B cell (primary cell): ENCODE results near the gene RPP14. TPM values are rescaled to one million over a fixed set of nuclear protein-coding genes. Genes with fewer than 3 reads are reported as not detected.

Source experiments
- ATAC-seq: fragments of 200-7000 bp; cut with Tn5 transposase; one replicate; pipeline ENCODE4 v1.10.0; 2021; ENCODE audit warnings: low read depth, mild to moderate bottlenecking, moderate number of reproducible peaks, moderate library complexity
- CTCF ChIA-PET: fragments of 350-600 bp; sonication (Branson Sonifier 250); formaldehyde crosslinking; loops from one replicate; lab custom pipeline; 2021; ENCODE audit warnings: antibody characterized with exemption, inconsistent platforms; lab: Charles Lee
- POLR2A ChIA-PET: fragments of 350-600 bp; sonication (Branson Sonifier 250); formaldehyde crosslinking; loops from one replicate; lab custom pipeline; 2021; ENCODE audit warnings: antibody characterized with exemption; lab: Charles Lee
- DNase-seq: peaks from one replicate; pipeline ENCODE4 v3.0.0; 2013
- H2AFZ ChIP-seq: 2 replicates; pipeline ENCODE4 v1.6.1; 2012; ENCODE audit warnings: mild to moderate bottlenecking, low read depth, low read length; ENCODE audit not compliant: insufficient read depth, poor library complexity, severe bottlenecking
- H3K27ac ChIP-seq, 2 donors: 1 replicate in 1 of 2; 2 replicates in 1 of 2; pipeline ENCODE4 v1.5.1; 2012 to 2013; ENCODE audit warnings: low read length in 2 of 2, mild to moderate bottlenecking in 2 of 2, moderate library complexity in 1 of 2
- H3K27me3 ChIP-seq, 4 experiments: fragments of 200-600 bp in 1 of 4; sonication (generic) in 1 of 4; replicated peaks in 1 of 4; 1 replicate in 2 of 4; 2 replicates in 2 of 4; pipeline versions ENCODE4 v1.6.1 to v1.7.0; 2013 to 2016; ENCODE audit warnings: low read length in 3 of 4, mild to moderate bottlenecking in 2 of 4, mixed read lengths in 1 of 4, moderate library complexity in 1 of 4; ENCODE audit not compliant: insufficient read depth in 4 of 4, control insufficient read depth in 3 of 4; ENCODE audit errors: control extremely low read depth in 1 of 4
- H3K36me3 ChIP-seq, 2 experiments: replicated peaks in 1 of 2; 1 replicate in 1 of 2; 2 replicates in 1 of 2; pipeline versions ENCODE4 v1.6.1 to v1.7.1; 2013; ENCODE audit warnings: low read length in 1 of 2; ENCODE audit not compliant: insufficient read depth in 2 of 2, control insufficient read depth in 1 of 2; ENCODE audit errors: control extremely low read depth in 1 of 2, extremely low read depth in 1 of 2
- H3K4me1 ChIP-seq, 2 donors: fragments of 200-600 bp in 1 of 2; sonication (generic) in 1 of 2; 1 replicate in 1 of 2; 2 replicates in 1 of 2; pipeline versions ENCODE4 v1.5.1 to v1.6.1; 2013 to 2017; ENCODE audit warnings: low read length in 2 of 2; ENCODE audit not compliant: control insufficient read depth in 2 of 2, insufficient read depth in 2 of 2
- H3K4me2 ChIP-seq: replicated peaks from 2 replicates; pipeline ENCODE3; 2012; ENCODE audit warnings: mild to moderate bottlenecking, low read depth, low read length; ENCODE audit not compliant: poor library complexity, severe bottlenecking
- H3K4me3 ChIP-seq, 5 experiments: fragments of 200-600 bp in 1 of 5; sonication (generic) in 1 of 5; 1 replicate in 3 of 5; 2 replicates in 2 of 5; pipeline versions ENCODE4 v1.5.1 to v1.7.0; 2011 to 2016; ENCODE audit warnings: low read length in 4 of 5, mild to moderate bottlenecking in 4 of 5, low read depth in 2 of 5, control low read depth in 1 of 5, moderate library complexity in 1 of 5; ENCODE audit not compliant: insufficient read depth in 1 of 5; ENCODE audit errors: control extremely low read depth in 1 of 5, extremely low read depth in 1 of 5
- H3K79me2 ChIP-seq: fragments of 200-600 bp; sonication (generic); one replicate; pipeline ENCODE4 v1.6.0; 2016; ENCODE audit warnings: low read length; ENCODE audit not compliant: control insufficient read depth, insufficient read depth
- H3K9ac ChIP-seq: fragments of 200-600 bp; sonication (generic); 2 replicates; pipeline ENCODE4 v1.6.1; 2017; ENCODE audit warnings: mild to moderate bottlenecking, low read length, moderate library complexity
- H3K9me3 ChIP-seq, 3 donors: one replicate each; pipeline versions ENCODE4 v1.6.1 to v1.7.1; 2013; ENCODE audit warnings: low read length in 2 of 3; ENCODE audit not compliant: control insufficient read depth in 2 of 3, insufficient read depth in 1 of 3; ENCODE audit errors: control extremely low read depth in 1 of 3
- H4K20me1 ChIP-seq: 2 replicates; pipeline ENCODE4 v1.6.0; 2012; ENCODE audit warnings: mild to moderate bottlenecking, low read length; ENCODE audit not compliant: insufficient read depth, control insufficient read depth, poor library complexity, severe bottlenecking
- H3K27ac Mint-ChIP-seq: one replicate; pipeline ENCODE4 v1.8.0; 2021; ENCODE audit warnings: mixed read lengths
- H3K27me3 Mint-ChIP-seq: one replicate; pipeline ENCODE4 v1.8.0; 2021; ENCODE audit warnings: mixed read lengths
- H3K4me1 Mint-ChIP-seq: one replicate; pipeline ENCODE4 v1.8.0; 2021; ENCODE audit warnings: mixed read lengths
- H3K4me3 Mint-ChIP-seq: one replicate; pipeline ENCODE4 v1.8.0; 2021; ENCODE audit warnings: mixed read lengths
- H3K9me3 Mint-ChIP-seq: one replicate; pipeline ENCODE4 v1.8.0; 2022; ENCODE audit warnings: mixed read lengths; ENCODE audit not compliant: insufficient read depth
- EZH2 ChIP-seq: IDR thresholded peaks from 2 replicates; pipeline ENCODE4 v1.6.1; 2012; ENCODE audit warnings: borderline replicate concordance, low read depth, mild to moderate bottlenecking, moderate library complexity, low read length; ENCODE audit not compliant: insufficient read depth, poor library complexity, severe bottlenecking
- WGBS: methylation state at CpG from one replicate; pipeline ENCODE4 v1.1.5; 2013; ENCODE audit warnings: missing lambda C conversion rate; ENCODE audit not compliant: insufficient coverage; 5-methylcytosine and 5-hydroxymethylcytosine counted together
- intact Hi-C: fragments of 100-400 bp; cut with micrococcal nuclease; formaldehyde crosslinking; loops from one replicate; pipeline ENCODE4 v1.10.0; 2022
- polyA plus RNA-seq: library from polyadenylated mRNA; depleted of rRNA; stranded (reverse); fragments of >200 nt; gene quantifications from 2 replicates; pipeline ENCODE4 v1.2.3, GENCODE V29; 2012
- total RNA-seq, 2 donors: library from RNA; stranded (reverse); fragments of 120-200 nt in 1 of 2; gene quantifications; 1 replicate in 1 of 2; 2 replicates in 1 of 2; pipeline versions ENCODE4 v1.2.3 to v1.2.4, GENCODE V29; 2013 to 2022
- TF ChIP-seq, protein P1 (sequence below): fragments of 200-600 bp; IDR thresholded peaks from one replicate; pipeline ENCODE4 v1.8.0; 2022; ENCODE audit warnings: antibody characterized with exemption, mild to moderate bottlenecking

RPP14 gene
- total and polyA plus RNA-seq, 2 donors (not counting 1 experiment from before 2014, with no cell fraction given) = 4.7 to 17.9 TPM

DNA sequence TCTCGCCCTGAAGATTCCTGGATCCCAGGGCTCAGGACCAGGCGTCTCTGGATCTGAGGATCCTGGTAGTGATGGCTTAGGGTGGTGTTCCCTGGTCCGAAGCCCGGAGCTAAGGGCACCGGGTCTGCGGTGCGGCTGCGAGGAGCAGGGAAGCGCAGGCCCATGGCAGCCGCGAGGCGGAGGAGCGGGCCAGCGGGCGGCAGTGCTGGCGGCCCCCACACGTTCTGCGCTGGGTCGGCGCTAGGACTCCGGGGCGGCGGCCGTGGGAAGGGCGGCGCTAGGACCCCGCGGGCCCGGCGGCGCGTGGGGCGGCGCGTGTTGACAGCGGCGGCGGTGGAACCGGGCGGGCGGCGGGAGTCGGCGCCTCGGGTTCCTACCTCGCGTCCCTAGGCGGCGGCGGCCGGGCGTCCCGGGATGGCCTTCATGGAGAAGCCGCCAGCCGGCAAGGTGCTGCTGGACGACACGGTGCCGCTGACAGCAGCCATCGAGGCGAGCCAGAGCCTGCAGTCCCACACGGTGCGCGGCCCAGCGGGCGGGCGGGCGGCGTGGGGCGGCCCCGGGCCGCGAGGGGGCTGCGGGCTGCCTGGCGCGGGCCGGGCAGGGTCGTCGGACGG is 26.6 kb downstream of the RPP14 start, which contains the start of gene PXK:
PXK (plus strand) TSS at position 318 of the 614 bp plus-strand sequence; CDS start at position 415, 97 bp downstream.
- Histone ChIP-seq H3K4me3 (peak within 1 kb of the TSS; percentile 72 to 90 (median 87)), H3K4me1 (peaks cover 34 to 41% of the 10 kb centered on the region in 2 donors), H3K27ac (peak within 1 kb of the TSS; percentile 9 to 75)

More for the DNA sequence above, 26.6 kb downstream of the RPP14 start, which contains the start of gene PXK:
- H3K9me3 Mint-ChIP-seq = no peaks in the 10 kb centered on the region
- Histone ChIP-seq H3K9me3 (no peaks in the 10 kb centered on the region), H3K79me2 (peaks cover 67% of the 10 kb centered on the region), H3K4me2 (peak within 1 kb of the TSS; percentile 98), H3K36me3 (peaks cover 0 to 2% of the 10 kb centered on the region in 2 experiments), H3K9ac (peak within 1 kb of the TSS; percentile 80), H2AFZ (peak within 1 kb of the TSS; percentile 72), H3K27me3 (no peaks in the 10 kb centered on the region), H4K20me1 (peaks cover 8% of the 10 kb centered on the region)
- peak; percentile 76 for ATAC-seq
- TF ChIP-seq, protein P1, sequence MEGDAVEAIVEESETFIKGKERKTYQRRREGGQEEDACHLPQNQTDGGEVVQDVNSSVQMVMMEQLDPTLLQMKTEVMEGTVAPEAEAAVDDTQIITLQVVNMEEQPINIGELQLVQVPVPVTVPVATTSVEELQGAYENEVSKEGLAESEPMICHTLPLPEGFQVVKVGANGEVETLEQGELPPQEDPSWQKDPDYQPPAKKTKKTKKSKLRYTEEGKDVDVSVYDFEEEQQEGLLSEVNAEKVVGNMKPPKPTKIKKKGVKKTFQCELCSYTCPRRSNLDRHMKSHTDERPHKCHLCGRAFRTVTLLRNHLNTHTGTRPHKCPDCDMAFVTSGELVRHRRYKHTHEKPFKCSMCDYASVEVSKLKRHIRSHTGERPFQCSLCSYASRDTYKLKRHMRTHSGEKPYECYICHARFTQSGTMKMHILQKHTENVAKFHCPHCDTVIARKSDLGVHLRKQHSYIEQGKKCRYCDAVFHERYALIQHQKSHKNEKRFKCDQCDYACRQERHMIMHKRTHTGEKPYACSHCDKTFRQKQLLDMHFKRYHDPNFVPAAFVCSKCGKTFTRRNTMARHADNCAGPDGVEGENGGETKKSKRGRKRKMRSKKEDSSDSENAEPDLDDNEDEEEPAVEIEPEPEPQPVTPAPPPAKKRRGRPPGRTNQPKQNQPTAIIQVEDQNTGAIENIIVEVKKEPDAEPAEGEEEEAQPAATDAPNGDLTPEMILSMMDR = no peak
- TF ChIP-seq EZH2 = no peak
- H3K27me3 Mint-ChIP-seq = no peaks in the 10 kb centered on the region
- H3K4me3 Mint-ChIP-seq = peak within 1 kb of the TSS; percentile 100
- H3K4me1 Mint-ChIP-seq = peaks cover 50% of the 10 kb centered on the region
- CTCF ChIA-PET = interaction anchor here (0.7 to 10.2 kb wide), 16 partner anchors 8 to 201 kb away, joined by 3 to 349 read pairs (median 10); partner anchors contain the start of genes HTD2, KCTD6 and RPP14
- H3K27ac Mint-ChIP-seq = peak within 1 kb of the TSS; percentile 100
- WGBS = 1% methylated on average over 79 of the region's 79 CpGs
- POLR2A ChIA-PET = interaction anchor here (0.5 to 11.4 kb wide), 6 partner anchors 13 to 147 kb away, joined by 3 to 182 read pairs (median 5); no protein-coding TSS in a partner anchor
- intact Hi-C loops = loop anchor here (1.0 kb wide), 5 partner anchors 18 to 160 kb away; partner anchors contain the start of genes HTD2, KCTD6 and RPP14
- peak; percentile 86 for DNase-seq
